CD4-positive, alpha-beta T cell treated with Interleukin-1 beta for 1 hour (primary cell): Measurements from ENCODE around the gene ANO4.
"Not testable (repeated sequence)": the region's sequence is repeated elsewhere in the genome, so short reads cannot be mapped to it uniquely, and the experiment has no call there.

Source experiments
- DNase-seq, 2 donors: peaks; one replicate each; pipeline ENCODE4 v3.0.0-alpha.2; 2020 to 2022

The ANO4 gene

GRCh38 chr12:100955139-100955538 lies 160.6 kb downstream of the ANO4 start:
- DNase-seq, result no peak

- DNase-seq, result no peak
Observed at GRCh38 chr12:100956311-100956852, 161.8 kb downstream of the ANO4 start.

GRCh38 chr12:100959481-100959880 lies 164.9 kb downstream of the ANO4 start:
- DNase-seq, result no peak

GRCh38 chr12:100962086-100962712 lies 167.6 kb downstream of the ANO4 start:
- no peak for DNase-seq

GRCh38 chr12:100963381-100963780 lies 168.8 kb downstream of the ANO4 start:
- no peak for DNase-seq

- no peak for DNase-seq
Observed at GRCh38 chr12:100964028-100964427, 169.5 kb downstream of the ANO4 start.

GRCh38 chr12:100967189-100967588 lies 172.6 kb downstream of the ANO4 start:
- DNase-seq, result no peak

GRCh38 chr12:100970894-100971293 lies 176.3 kb downstream of the ANO4 start:
- DNase-seq, result no peak

GRCh38 chr12:100972121-100972520 lies 177.5 kb downstream of the ANO4 start:
- DNase-seq, result no peak

GRCh38 chr12:100974341-100974740 lies 179.8 kb downstream of the ANO4 start:
- no peak for DNase-seq

GRCh38 chr12:100974747-100975146 lies 180.2 kb downstream of the ANO4 start:
- no peak for DNase-seq

GRCh38 chr12:100976735-100977134 lies 182.2 kb downstream of the ANO4 start:
- DNase-seq, result no peak

- DNase-seq, result no peak
Observed at GRCh38 chr12:100980856-100981255, 186.3 kb downstream of the ANO4 start.

GRCh38 chr12:100982511-100983183 lies 188.1 kb downstream of the ANO4 start:
- no peak for DNase-seq

GRCh38 chr12:100984796-100985195 lies 190.2 kb downstream of the ANO4 start:
- DNase-seq, result no peak

GRCh38 chr12:100986595-100987547 lies 192.3 kb downstream of the ANO4 start:
- DNase-seq, result no peak

GRCh38 chr12:100987552-100988521 lies 193.3 kb downstream of the ANO4 start:
- DNase-seq, result peak in 1 of 2 donors; percentile 1

- not testable (repeated sequence) for DNase-seq
Observed at GRCh38 chr12:100989509-100989908, 194.9 kb downstream of the ANO4 start.

- no peak for DNase-seq
Observed at GRCh38 chr12:100991102-100991501, 196.5 kb downstream of the ANO4 start.

- DNase-seq, result no peak
Observed at GRCh38 chr12:100992194-100992593, 197.6 kb downstream of the ANO4 start.

GRCh38 chr12:100993916-100994450 lies 199.4 kb downstream of the ANO4 start:
- no peak for DNase-seq

GRCh38 chr12:100995201-100995600 lies 200.6 kb downstream of the ANO4 start:
- no peak for DNase-seq
